GM10266 (cell line): Measurements from ENCODE around the gene PLEKHB1.

Source experiments
- DNase-seq: peaks from one replicate; pipeline ENCODE4 v3.0.0; 2012; ENCODE audit errors: extremely low spot score
- CTCF ChIP-seq: IDR thresholded peaks from 2 replicates; pipeline ENCODE4 v1.5.1; 2012; ENCODE audit warnings: mild to moderate bottlenecking, low read depth; ENCODE audit not compliant: control insufficient read depth, insufficient read depth; ENCODE audit errors: missing control alignments

PLEKHB1 gene

DNA sequence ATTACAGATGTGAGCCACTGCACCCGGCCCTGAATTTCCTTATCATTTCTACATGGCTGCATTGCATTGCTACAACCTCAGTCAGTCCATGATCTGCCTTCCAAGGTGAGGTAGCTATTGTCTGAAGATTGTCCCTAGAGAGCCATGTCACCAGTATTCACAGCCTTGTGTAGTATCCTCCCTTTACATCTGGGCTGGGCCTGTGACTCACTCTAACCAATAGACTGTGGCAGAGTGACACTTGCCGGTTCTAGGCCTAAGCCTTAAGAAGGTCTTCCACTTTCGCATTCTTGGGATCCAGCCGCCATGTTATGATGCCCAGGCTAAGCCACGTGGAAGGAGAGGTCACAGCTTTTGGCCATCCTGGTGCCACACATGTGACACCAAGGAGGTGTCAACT, 10.1 kb upstream of the PLEKHB1 start:
- DNase-seq: no peak
- no peak for TF ChIP-seq CTCF

DNA sequence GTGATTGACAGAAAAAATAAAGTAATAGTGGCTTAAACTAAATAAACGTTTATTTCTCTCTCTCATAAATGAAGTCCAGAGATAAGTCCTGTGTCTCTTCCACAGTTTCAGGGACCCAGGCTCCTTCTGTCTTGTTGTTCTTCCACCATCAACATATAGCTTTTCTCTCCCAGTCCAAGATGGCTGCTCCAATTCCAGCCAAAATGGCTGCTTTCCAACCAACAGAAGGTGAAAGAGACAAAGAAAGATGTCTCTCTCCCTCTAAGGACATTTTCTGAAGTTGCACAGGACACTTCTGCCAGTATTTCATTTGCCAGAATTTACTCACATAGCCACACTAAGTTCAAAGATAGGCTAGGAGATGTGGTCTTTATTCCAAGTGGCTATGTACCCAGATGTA, 9.4 kb upstream of the PLEKHB1 start:
- no peak for TF ChIP-seq CTCF
- no peak for DNase-seq

DNA sequence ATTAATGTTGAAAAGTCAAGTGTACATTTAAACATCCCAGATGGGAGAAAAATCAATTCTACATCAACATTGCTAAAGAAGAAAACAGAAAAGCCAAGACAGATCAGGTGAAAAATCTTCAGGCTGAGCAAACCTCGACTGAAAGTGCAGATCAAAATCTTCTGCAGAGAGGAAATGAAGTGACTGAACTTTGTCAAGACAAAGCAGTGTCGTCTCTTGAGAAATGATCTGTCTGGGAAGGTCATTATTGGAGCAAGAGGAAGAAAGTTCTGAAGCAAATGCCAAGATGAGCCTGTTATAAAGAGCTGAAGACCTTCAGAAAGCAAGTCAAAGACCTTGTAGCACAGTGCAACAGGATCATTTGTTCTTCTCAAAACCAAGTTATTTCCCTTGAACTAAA, 5.8 kb upstream of the PLEKHB1 start:
- DNase-seq: no peak
- TF ChIP-seq CTCF: no peak

GRCh38 chr11:73641668-73642067, 4.7 kb upstream of the PLEKHB1 start:
- no peak for TF ChIP-seq CTCF
- no peak for DNase-seq

DNA sequence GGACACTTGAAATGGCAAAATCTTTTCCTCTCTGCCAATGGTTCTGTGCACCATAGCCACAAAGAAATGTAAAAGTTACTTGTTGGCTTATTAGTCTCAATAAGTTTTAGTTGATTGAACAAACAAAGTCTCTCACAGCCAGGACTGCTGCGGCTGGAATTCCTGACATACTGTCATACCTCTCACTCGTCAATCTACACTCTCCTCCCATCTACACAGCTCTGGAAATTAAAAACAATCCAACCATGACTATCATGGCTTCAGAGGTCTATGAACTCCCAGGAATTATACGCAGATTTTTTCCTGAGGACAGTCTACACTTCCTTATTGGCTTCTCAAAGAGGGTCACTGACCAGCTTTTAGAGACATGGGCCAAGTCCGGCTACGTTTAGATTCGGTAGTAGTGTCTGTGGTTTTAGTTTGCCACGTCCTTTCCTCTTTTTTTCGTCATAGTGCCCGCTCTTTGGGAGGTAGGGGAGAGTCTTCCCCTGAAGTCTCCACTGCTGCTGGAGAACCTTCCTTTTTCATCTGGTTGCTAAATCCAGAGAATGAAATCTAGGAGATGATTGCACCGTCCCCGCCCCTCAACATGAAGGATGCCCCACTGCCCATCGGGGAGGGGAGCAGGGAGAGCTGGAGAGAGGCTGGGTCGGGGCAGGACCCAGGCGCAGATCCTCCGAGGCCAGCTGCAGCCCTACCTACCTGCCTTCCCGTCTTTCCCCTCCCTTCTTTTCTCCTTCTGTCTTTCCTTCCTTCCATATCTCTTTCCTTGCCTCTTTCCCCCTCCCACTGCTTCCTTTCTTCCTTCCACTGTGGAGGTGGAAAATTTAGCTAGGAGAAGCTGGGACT, 1.0 kb upstream of the PLEKHB1 start:
- no peak for DNase-seq
- no peak for TF ChIP-seq CTCF

- DNase-seq: peak; percentile 85
- TF ChIP-seq CTCF: no peak
These were observed 1.2 kb downstream of the PLEKHB1 start for GRCh38 chr11:73647459-73648100.

- TF ChIP-seq CTCF: no peak
- no peak for DNase-seq
These were observed 1.7 kb downstream of the PLEKHB1 start for GRCh38 chr11:73648121-73648520.
